Body of pancreas (tissue), 4 donors: ENCODE results near the gene NFKBIB. TPM values are rescaled to one million over a fixed set of nuclear protein-coding genes. Genes with fewer than 3 reads are reported as not detected.

Source experiments
- ATAC-seq: fragments of 150-250 bp; one replicate; pipeline ENCODE4 v1.9.1; 2016
- DNase-seq, 4 donors: peaks; one replicate each; pipeline ENCODE4 v3.0.0-alpha.2; 2019
- H3K27ac ChIP-seq, 4 donors: fragments of 200-600 bp; sonication (generic); 1 replicate in 3 of 4; 2 replicates in 1 of 4; pipeline versions ENCODE4 v1.5.1 to v1.6.1; 2016 to 2019; ENCODE audit warnings: mild to moderate bottlenecking in 1 of 4, mixed read lengths in 1 of 4, moderate library complexity in 1 of 4
- H3K27me3 ChIP-seq, 2 donors: fragments of 200-600 bp; sonication (generic); one replicate each; pipeline ENCODE4 v1.6.0; 2016; ENCODE audit warnings: mild to moderate bottlenecking in 1 of 2
- H3K36me3 ChIP-seq, 2 donors: fragments of 200-600 bp; sonication (generic); replicated peaks in 1 of 2; 2 replicates each; pipeline ENCODE4 v1.5.1; 2016; ENCODE audit warnings: low read depth in 2 of 2; ENCODE audit not compliant: insufficient read depth in 1 of 2
- H3K4me1 ChIP-seq: fragments of 200-600 bp; sonication (generic); one replicate; pipeline ENCODE4 v1.6.0; 2016
- H3K4me3 ChIP-seq, 2 donors: fragments of 200-600 bp; sonication (generic); 1 replicate in 1 of 2; 2 replicates in 1 of 2; pipeline ENCODE4 v1.5.1; 2016 to 2019
- H3K9me3 ChIP-seq, 3 donors: fragments of 200-600 bp; sonication (generic); 1 replicate in 2 of 3; 2 replicates in 1 of 3; pipeline ENCODE4 v1.5.1; 2016
- POLR2A ChIP-seq, 3 donors: fragments of 450-650 bp; IDR thresholded peaks; one replicate each; pipeline ENCODE4 v1.6.1; 2016; ENCODE audit warnings: antibody characterized with exemption in 3 of 3, mild to moderate bottlenecking in 2 of 3
- WGBS, 2 donors: methylation state at CpG; one replicate each; pipeline ENCODE4 v1.1.5; 2017; 5-methylcytosine and 5-hydroxymethylcytosine counted together
- intact Hi-C: fragments of 100-400 bp; cut with DNase I; formaldehyde crosslinking; loops from one replicate; pipeline ENCODE4 v1.15.1; 2023
- total RNA-seq, 2 donors: library from RNA; depleted of rRNA; stranded (reverse); fragments of >200 nt; gene quantifications; one replicate each; pipeline ENCODE4 v1.1.0, GENCODE V29; 2016
- TF ChIP-seq, protein P1 (sequence below), 7 experiments: fragments of 450-650 bp in 4 of 7; fragments of 200-600 bp in 3 of 7; sonication (generic) in 3 of 7; IDR thresholded peaks; one replicate each; pipeline ENCODE4 v1.5.1; 2016 to 2019; ENCODE audit warnings: antibody characterized with exemption in 7 of 7

Gene NFKBIB
- total RNA-seq, 2 donors from 2014 or later = 7.8 to 28.3 TPM

DNA sequence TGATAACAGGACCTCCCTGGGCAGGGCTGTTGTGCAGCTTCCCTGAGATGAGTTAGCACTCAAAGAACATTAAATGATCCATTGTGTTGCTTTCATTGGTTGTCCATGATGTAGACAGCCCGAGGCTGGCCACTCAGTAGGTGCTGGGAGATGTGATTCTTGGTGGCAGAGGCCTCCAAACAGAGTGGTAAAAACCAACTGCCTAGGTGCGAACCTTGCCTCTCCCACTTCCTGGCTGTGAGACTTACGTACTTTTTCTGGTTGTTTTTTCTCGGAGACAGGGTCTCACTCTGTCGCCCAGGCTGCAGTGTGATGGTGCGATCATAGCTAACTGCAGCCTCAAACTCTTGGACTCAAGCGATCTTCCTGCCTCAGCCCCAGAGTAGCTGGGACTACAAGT is 24.6 kb downstream of the NFKBIB start:
- Histone ChIP-seq H3K36me3 (peaks cover 0 to 18% of the 10 kb centered on the region in 2 donors), H3K4me1 (peaks cover 2% of the 10 kb centered on the region), H3K4me3 (no peak overlapping the region), H3K27me3 (no peaks in the 10 kb centered on the region), H3K9me3 (no peaks in the 10 kb centered on the region), H3K27ac (no peak overlapping the region)
- DNase-seq (no peak), ATAC-seq (no peak)
- intact Hi-C loops = loop anchor here (10.0 kb wide), 1 partner anchor 520 kb away; the partner anchor contains the start of gene FAM98C
- 85 to 97% methylated on average over 7 of the region's 7 CpGs for WGBS, 2 donors
- TF ChIP-seq POLR2A (IDR thresholded peaks at IDR 0.05) = no peak
- TF ChIP-seq, protein P1, sequence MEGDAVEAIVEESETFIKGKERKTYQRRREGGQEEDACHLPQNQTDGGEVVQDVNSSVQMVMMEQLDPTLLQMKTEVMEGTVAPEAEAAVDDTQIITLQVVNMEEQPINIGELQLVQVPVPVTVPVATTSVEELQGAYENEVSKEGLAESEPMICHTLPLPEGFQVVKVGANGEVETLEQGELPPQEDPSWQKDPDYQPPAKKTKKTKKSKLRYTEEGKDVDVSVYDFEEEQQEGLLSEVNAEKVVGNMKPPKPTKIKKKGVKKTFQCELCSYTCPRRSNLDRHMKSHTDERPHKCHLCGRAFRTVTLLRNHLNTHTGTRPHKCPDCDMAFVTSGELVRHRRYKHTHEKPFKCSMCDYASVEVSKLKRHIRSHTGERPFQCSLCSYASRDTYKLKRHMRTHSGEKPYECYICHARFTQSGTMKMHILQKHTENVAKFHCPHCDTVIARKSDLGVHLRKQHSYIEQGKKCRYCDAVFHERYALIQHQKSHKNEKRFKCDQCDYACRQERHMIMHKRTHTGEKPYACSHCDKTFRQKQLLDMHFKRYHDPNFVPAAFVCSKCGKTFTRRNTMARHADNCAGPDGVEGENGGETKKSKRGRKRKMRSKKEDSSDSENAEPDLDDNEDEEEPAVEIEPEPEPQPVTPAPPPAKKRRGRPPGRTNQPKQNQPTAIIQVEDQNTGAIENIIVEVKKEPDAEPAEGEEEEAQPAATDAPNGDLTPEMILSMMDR (IDR thresholded peaks at IDR 0.05) = no peak

DNA sequence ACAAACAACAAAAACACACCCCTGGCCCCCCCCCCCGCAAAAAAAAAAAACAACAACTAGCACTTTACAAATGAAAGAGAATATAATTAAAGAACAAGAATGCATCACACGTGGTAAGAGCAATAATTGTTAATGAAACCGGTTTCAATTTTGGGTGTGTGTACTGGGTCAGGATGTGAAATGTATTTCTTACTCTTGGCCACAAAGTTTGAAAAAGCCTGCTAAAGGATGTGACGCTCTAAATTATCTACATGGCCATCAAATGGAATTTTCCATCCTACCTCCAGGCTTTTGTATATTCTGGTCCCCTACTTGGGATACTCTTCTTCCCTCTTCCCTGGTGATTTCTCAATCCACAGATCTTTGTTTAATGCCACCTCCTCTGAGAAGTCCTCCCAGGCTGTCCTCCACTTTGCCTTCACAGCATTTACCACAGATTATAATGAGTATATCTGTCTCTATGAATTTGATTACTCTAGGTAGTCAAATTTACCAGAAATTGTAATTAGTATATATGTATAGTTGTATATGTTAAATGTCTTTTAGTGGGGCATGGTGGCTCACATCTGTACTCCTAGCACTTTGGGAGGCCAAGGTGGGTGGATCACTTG is 28.7 kb downstream of the NFKBIB start:
- peaks cover 26% of the 10 kb centered on the region for H3K4me1 ChIP-seq
- no peaks in the 10 kb centered on the region for H3K27me3 ChIP-seq
- no peak for DNase-seq
- ATAC-seq = no peak
- no peak for TF ChIP-seq POLR2A (IDR thresholded peaks at IDR 0.05)
- TF ChIP-seq, protein P1 (IDR thresholded peaks at IDR 0.05) = no peak
- no peaks in the 10 kb centered on the region for H3K9me3 ChIP-seq
- 68 to 84% methylated on average over 4 of the region's 4 CpGs for WGBS, 2 donors
- peaks cover 0 to 10% of the 10 kb centered on the region in 2 donors for H3K36me3 ChIP-seq
- intact Hi-C loops = loop anchor here (10.0 kb wide), 1 partner anchor 524 kb away; the partner anchor contains the start of gene FAM98C
- H3K4me3 ChIP-seq = no peak overlapping the region
- H3K27ac ChIP-seq = no peak overlapping the region

DNA sequence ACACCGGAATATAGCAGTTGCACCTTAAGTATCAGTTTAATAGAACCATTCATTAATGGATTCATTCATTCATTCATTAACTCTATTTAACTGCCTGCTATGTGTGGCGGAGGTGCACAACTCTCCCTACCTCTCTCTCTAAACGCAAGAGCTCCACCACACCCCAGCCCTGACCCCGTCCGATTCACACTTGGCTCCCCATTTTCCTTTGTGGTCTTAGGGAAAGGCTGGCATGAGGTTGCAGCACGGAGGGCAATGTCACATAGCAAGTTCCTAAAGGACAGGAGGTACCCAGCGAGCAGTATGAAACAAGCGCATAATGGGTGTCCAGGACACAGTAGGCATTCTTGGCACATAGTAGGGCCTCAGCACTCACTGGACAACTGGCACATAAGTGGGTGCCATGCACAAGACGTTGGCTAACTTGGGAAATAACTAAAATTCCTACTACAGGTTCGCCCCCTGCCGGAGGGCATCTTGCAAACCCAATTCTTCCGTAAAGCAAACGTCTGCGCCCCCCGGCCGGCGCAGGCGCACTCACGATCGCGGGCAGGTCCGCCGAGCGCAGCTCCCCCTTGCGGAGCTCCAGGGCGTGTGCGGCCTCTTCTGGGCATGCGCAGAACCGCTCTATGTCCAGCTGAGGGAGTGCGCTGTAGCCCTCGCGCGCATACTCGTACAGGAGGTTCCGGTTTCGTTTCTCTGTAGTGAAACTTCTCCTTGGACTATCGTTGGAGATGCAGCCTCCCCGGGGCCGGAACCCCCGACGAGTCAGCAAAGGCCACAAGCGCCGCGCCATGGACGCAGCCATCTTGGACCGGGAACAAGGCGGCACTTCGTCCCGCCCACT is 30.4 kb downstream of the NFKBIB start, which contains the start of gene SARS2:
SARS2 (minus strand) TSS at position 835 of the 847 bp plus-strand sequence; CDS start at position 808, 27 bp downstream.
- intact Hi-C loops = loop anchor here (10.0 kb wide), 1 partner anchor 525 kb away; the partner anchor contains the start of gene FAM98C
- 1 to 10% methylated on average over 9 to 49 of the region's 49 CpGs for WGBS, 2 donors
- ATAC-seq (peak; percentile 91), DNase-seq (peak; percentile 93 to 94 (median 93))
- H3K36me3 ChIP-seq = peaks cover 0 to 3% of the 10 kb centered on the region in 2 donors
- H3K9me3 ChIP-seq = no peaks in the 10 kb centered on the region
- no peaks in the 10 kb centered on the region for H3K27me3 ChIP-seq
- peaks cover 38% of the 10 kb centered on the region for H3K4me1 ChIP-seq
- H3K27ac ChIP-seq = peak within 1 kb of the TSS; percentile 54 to 93 (median 80)
- H3K4me3 ChIP-seq = peak within 1 kb of the TSS; percentile 57 to 82
- TF ChIP-seq, protein P1 (IDR thresholded peaks at IDR 0.05) = peak; percentile 99 to 100 (median 99)
- TF ChIP-seq POLR2A (IDR thresholded peaks at IDR 0.05) = no peak

DNA sequence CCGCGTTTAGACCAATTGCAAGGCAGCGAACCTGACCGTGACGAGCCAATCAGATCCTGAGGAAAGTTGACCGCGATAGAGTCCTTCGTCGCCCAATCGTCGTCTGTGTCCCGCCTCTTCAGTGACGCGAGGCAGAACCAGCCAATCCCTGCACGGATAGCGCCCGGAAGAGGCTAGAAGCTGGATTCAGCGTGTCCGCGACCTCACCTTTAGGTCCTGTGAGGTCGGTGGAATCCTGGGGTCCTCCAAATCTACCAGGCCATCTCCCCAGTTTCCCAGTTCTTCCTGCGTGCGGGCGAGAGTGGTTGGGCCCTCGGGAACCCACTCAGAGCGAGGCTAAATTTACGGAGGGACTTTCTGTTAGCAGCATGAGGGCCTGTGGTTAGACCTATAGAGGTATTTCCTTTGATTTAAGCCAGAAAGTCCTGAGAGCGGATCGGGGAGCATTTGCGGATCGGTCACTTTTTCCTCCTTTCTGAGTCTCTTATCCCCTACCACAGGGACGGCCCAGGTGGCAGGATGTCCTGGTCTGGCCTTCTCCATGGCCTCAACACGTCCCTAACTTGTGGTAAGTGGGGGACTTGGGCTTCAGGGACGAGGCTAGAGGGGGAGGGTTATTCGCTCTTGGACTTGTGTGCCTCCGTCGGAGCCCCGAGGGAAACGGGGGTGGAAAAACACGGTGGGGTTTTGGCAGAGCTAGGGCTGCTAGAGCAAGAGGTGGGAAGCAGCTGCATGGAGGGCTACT is 31.2 kb downstream of the NFKBIB start, which contains the start of gene MRPS12:
MRPS12 (plus strand) TSS at position 169 of the 745 bp plus-strand sequence; CDS start at position 520, 351 bp downstream.
- peak in 2 of 3 donors; percentile 74 to 75 for TF ChIP-seq POLR2A (IDR thresholded peaks at IDR 0.05)
- TF ChIP-seq, protein P1 (IDR thresholded peaks at IDR 0.05) = no peak

More for the DNA sequence above, 31.2 kb downstream of the NFKBIB start, which contains the start of gene MRPS12:
- peaks cover 38% of the 10 kb centered on the region for H3K4me1 ChIP-seq
- H3K27ac ChIP-seq = peak within 1 kb of the TSS; percentile 54 to 93 (median 80)
- H3K36me3 ChIP-seq = no peaks in the 10 kb centered on the region
- H3K27me3 ChIP-seq = no peaks in the 10 kb centered on the region
- intact Hi-C loops = no loop called here
- peak within 1 kb of the TSS; percentile 57 to 82 for H3K4me3 ChIP-seq
- peak; percentile 98 to 99 (median 99) for DNase-seq
- ATAC-seq = peak; percentile 98
- WGBS, 2 donors = 0% methylated on average over 29 to 40 of the region's 40 CpGs
- no peaks in the 10 kb centered on the region for H3K9me3 ChIP-seq
